ENCODE results near the gene C11orf16. TPM values are rescaled to one million over a fixed set of nuclear protein-coding genes. Genes with fewer than 3 reads are reported as not detected.

The C11orf16 gene
- polyA plus RNA-seq, 1 of the 3 experiments (the other 2 are of a cell fraction): not detected

DNA sequence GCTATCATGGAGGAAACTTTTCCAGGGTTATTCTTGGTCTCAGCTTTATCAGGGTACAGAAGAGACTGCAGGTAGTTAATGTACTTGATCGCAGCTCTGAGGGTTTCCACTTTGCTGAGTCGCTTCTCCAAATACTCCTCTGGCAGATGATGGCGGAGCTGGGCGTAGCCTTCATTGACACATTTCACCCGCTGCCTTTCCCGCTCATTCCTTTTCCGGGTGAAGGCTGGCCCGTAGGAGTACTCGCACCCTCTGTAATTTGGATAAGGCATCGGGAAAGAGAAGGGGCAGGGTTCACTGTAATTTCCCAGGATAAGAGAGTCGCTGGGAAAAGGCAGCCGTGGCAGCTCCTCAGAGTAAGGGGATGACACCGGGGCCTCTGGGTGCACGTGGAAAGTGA is 4.9 kb upstream of the C11orf16 start (continued):
- TF ChIP-seq USF2 (IDR thresholded peaks at IDR 0.05; ENCODE audit: borderline replicate concordance, low read depth, low read length): no peak
- TF ChIP-seq EZH2phosphoT487 (IDR thresholded peaks at IDR 0.05; ENCODE audit: borderline replicate concordance, low read depth): no peak
- TF ChIP-seq CHD2 (IDR thresholded peaks at IDR 0.05; ENCODE audit: low read length, partially characterized antibody): no peak
- no peak for TF ChIP-seq RCOR1 (IDR thresholded peaks at IDR 0.05; ENCODE audit: low read length)
- TF ChIP-seq IRF3 (IDR thresholded peaks at IDR 0.05; ENCODE audit: low read depth, low read length): no peak
- no peak for TF ChIP-seq NFIC (IDR thresholded peaks at IDR 0.05; ENCODE audit: borderline replicate concordance)
- no peak for TF ChIP-seq FOXJ3 (CRISPR knock-in tag; IDR thresholded peaks at IDR 0.05)

GRCh38 chr11:8937159-8937558 is 4.4 kb upstream of the C11orf16 start:
- CTCF ChIA-PET: interaction anchor here (0.8 to 2.5 kb wide), 2 partner anchors 22 to 25 kb away, joined by 3 to 9 read pairs; no protein-coding TSS in a partner anchor
- Histone ChIP-seq H3K4me1 (ENCODE audit: control insufficient read depth in 1 of 2, insufficient read depth in 2 of 2, low read depth in 1 of 2, low read length in 1 of 2) (peaks cover 0 to 4% of the 10 kb centered on the region in 2 experiments; a peak in 1 of 4 replicates), H4K20me1 (ENCODE audit: insufficient read depth) (no peaks in the 10 kb centered on the region), H3K27me3 (ENCODE audit: insufficient read depth) (no peaks in the 10 kb centered on the region), H3K36me3 (replicated peaks in 1 of 2; ENCODE audit: control insufficient read depth in 1 of 2, insufficient read depth in 2 of 2, low read length in 1 of 2) (no peaks in the 10 kb centered on the region), H3K9ac (no peak overlapping the region), H3F3A (replicated peaks; ENCODE audit: insufficient read depth) (peaks cover 5% of the 10 kb centered on the region), H3K4me3 (ENCODE audit: low read depth in 2 of 2, low read length in 1 of 2) (no peak overlapping the region), H3K27ac (ENCODE audit: low read depth in 2 of 2, low read length in 1 of 2) (no peak overlapping the region), H3K9me3 (no peaks in the 10 kb centered on the region), H3K9me2 (no peaks in the 10 kb centered on the region), H3K4me2 (no peak overlapping the region), H2AFZ (ENCODE audit: low read depth) (no peak overlapping the region), H3K79me2 (ENCODE audit: insufficient read depth) (no peaks in the 10 kb centered on the region; the same call in 1 of the 2 replicates)
- POLR2A ChIA-PET: no interaction called here
- TF ChIP-seq, protein P1, sequence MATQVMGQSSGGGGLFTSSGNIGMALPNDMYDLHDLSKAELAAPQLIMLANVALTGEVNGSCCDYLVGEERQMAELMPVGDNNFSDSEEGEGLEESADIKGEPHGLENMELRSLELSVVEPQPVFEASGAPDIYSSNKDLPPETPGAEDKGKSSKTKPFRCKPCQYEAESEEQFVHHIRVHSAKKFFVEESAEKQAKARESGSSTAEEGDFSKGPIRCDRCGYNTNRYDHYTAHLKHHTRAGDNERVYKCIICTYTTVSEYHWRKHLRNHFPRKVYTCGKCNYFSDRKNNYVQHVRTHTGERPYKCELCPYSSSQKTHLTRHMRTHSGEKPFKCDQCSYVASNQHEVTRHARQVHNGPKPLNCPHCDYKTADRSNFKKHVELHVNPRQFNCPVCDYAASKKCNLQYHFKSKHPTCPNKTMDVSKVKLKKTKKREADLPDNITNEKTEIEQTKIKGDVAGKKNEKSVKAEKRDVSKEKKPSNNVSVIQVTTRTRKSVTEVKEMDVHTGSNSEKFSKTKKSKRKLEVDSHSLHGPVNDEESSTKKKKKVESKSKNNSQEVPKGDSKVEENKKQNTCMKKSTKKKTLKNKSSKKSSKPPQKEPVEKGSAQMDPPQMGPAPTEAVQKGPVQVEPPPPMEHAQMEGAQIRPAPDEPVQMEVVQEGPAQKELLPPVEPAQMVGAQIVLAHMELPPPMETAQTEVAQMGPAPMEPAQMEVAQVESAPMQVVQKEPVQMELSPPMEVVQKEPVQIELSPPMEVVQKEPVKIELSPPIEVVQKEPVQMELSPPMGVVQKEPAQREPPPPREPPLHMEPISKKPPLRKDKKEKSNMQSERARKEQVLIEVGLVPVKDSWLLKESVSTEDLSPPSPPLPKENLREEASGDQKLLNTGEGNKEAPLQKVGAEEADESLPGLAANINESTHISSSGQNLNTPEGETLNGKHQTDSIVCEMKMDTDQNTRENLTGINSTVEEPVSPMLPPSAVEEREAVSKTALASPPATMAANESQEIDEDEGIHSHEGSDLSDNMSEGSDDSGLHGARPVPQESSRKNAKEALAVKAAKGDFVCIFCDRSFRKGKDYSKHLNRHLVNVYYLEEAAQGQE (IDR thresholded peaks at IDR 0.05; ENCODE audit: low read depth, low read length): no peak
- TF ChIP-seq POLR2AphosphoS5 (IDR thresholded peaks at IDR 0.05; ENCODE audit: low read depth, low read length): no peak
- TF ChIP-seq MXI1 (IDR thresholded peaks at IDR 0.05; ENCODE audit: low read depth, low read length): no peak
- no peak for TF ChIP-seq TCF12 (IDR thresholded peaks at IDR 0.05)
- TF ChIP-seq IRF3 (IDR thresholded peaks at IDR 0.05; ENCODE audit: low read depth, low read length): no peak
- no peak for TF ChIP-seq FOXJ3 (CRISPR knock-in tag; IDR thresholded peaks at IDR 0.05)
- no peak for TF ChIP-seq ELF1 (IDR thresholded peaks at IDR 0.05)
- no peak for TF ChIP-seq CHD2 (IDR thresholded peaks at IDR 0.05; ENCODE audit: low read length, partially characterized antibody)
- no peak for TF ChIP-seq NFIC (IDR thresholded peaks at IDR 0.05; ENCODE audit: borderline replicate concordance)
- no peak for TF ChIP-seq RFX5 (IDR thresholded peaks at IDR 0.05; ENCODE audit: low read length)
- no peak for TF ChIP-seq RCOR1 (IDR thresholded peaks at IDR 0.05; ENCODE audit: low read length)
- TF ChIP-seq EP300 (IDR thresholded peaks at IDR 0.05; ENCODE audit: borderline replicate concordance in 1 of 2, low read depth in 1 of 2, low read length in 1 of 2): no peak
- TF ChIP-seq TAF1 (IDR thresholded peaks at IDR 0.05; ENCODE audit: borderline replicate concordance, low read depth, low read length): no peak
- no peak for TF ChIP-seq MEF2A (IDR thresholded peaks at IDR 0.05; ENCODE audit: borderline replicate concordance, low read depth)
- no peak for TF ChIP-seq JUND (IDR thresholded peaks at IDR 0.05)
- TF ChIP-seq, protein P2, sequence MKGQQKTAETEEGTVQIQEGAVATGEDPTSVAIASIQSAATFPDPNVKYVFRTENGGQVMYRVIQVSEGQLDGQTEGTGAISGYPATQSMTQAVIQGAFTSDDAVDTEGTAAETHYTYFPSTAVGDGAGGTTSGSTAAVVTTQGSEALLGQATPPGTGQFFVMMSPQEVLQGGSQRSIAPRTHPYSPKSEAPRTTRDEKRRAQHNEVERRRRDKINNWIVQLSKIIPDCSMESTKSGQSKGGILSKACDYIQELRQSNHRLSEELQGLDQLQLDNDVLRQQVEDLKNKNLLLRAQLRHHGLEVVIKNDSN (IDR thresholded peaks at IDR 0.05; ENCODE audit: borderline replicate concordance, low read depth): no peak
- TF ChIP-seq TEAD4 (IDR thresholded peaks at IDR 0.05; ENCODE audit: borderline replicate concordance, insufficient read depth): no peak
- no peak for TF ChIP-seq FOXM1 (IDR thresholded peaks at IDR 0.05; ENCODE audit: low read depth)
- TF ChIP-seq, protein P3, sequence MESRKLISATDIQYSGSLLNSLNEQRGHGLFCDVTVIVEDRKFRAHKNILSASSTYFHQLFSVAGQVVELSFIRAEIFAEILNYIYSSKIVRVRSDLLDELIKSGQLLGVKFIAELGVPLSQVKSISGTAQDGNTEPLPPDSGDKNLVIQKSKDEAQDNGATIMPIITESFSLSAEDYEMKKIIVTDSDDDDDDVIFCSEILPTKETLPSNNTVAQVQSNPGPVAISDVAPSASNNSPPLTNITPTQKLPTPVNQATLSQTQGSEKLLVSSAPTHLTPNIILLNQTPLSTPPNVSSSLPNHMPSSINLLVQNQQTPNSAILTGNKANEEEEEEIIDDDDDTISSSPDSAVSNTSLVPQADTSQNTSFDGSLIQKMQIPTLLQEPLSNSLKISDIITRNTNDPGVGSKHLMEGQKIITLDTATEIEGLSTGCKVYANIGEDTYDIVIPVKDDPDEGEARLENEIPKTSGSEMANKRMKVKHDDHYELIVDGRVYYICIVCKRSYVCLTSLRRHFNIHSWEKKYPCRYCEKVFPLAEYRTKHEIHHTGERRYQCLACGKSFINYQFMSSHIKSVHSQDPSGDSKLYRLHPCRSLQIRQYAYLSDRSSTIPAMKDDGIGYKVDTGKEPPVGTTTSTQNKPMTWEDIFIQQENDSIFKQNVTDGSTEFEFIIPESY (IDR thresholded peaks at IDR 0.05; ENCODE audit: borderline replicate concordance, low read depth): no peak
- no peak for TF ChIP-seq EZH2phosphoT487 (IDR thresholded peaks at IDR 0.05; ENCODE audit: borderline replicate concordance, low read depth)
- WGBS (ENCODE audit: low lambda C conversion rate): 95% methylated on average over 10 of the region's 10 CpGs
- no peak for DNase-seq
